Ovary (tissue), 9 donors: ENCODE data around the gene SLBP. TPM values are rescaled to one million over a fixed set of nuclear protein-coding genes. Genes with fewer than 3 reads are reported as not detected.

Source experiments
- DNase-seq, 5 donors: peaks; one replicate each; pipeline ENCODE4 v3.0.0-alpha.2; 2019 to 2020
- H3K27ac ChIP-seq, 2 donors: fragments of 200-600 bp; one replicate each; pipeline versions ENCODE4 v1.5.1 to v1.8.0; 2019 to 2022
- H3K27me3 ChIP-seq: fragments of 200-600 bp; one replicate; pipeline ENCODE4 v1.8.0; 2022
- H3K36me3 ChIP-seq: fragments of 200-600 bp; sonication (generic); one replicate; pipeline ENCODE4 v1.5.1; 2019
- H3K4me1 ChIP-seq: one replicate; pipeline ENCODE4 v1.8.1; 2013; ENCODE audit warnings: mild to moderate bottlenecking, moderate library complexity; ENCODE audit not compliant: insufficient read depth
- H3K4me3 ChIP-seq: fragments of 200-600 bp; sonication (generic); one replicate; pipeline ENCODE4 v1.5.1; 2017
- H3K9me3 ChIP-seq, 2 donors: fragments of 200-600 bp in 1 of 2; sonication (generic) in 1 of 2; one replicate each; pipeline versions ENCODE4 v1.5.1 to v1.8.1; 2013 to 2019; ENCODE audit warnings: mild to moderate bottlenecking in 1 of 2, moderate library complexity in 1 of 2
- EP300 ChIP-seq: sonication (generic); formaldehyde crosslinking; IDR thresholded peaks from one replicate; pipeline ENCODE4 v1.6.1; 2017; ENCODE audit warnings: antibody characterized with exemption
- POLR2A ChIP-seq: fragments of 450-650 bp; IDR thresholded peaks from one replicate; pipeline ENCODE4 v1.6.1; 2017; ENCODE audit warnings: antibody characterized with exemption, mild to moderate bottlenecking, moderate library complexity
- WGBS, 3 donors: extraction: QIAGEN DNeasy Blood & Tissue Kit in 1 of 3; methylation state at CpG; one replicate each; pipeline versions ENCODE4 v1.1.5 to v1.1.7; 2013 to 2017; 5-methylcytosine and 5-hydroxymethylcytosine counted together
- intact Hi-C, 4 donors: fragments of 100-400 bp; cut with DNase I; formaldehyde crosslinking; loops; one replicate each; pipeline versions ENCODE4 v1.11.0 to v1.15.1; 2022 to 2023
- polyA plus RNA-seq, 2 donors: library from polyadenylated mRNA; stranded (reverse); fragments of 200-250 nt in 1 of 2; fragments of 350-450 nt in 1 of 2; fragmentation: Illumina TruSeq in 1 of 2; extraction: RNeasy Lipid Tissue Mini Kit (QIAGEN cat#74804) in 1 of 2; gene quantifications; one replicate each; pipeline ENCODE4 v1.2.3, GENCODE V29; 2013 to 2014
- total RNA-seq, 7 donors: library from RNA; depleted of rRNA in 2 of 7; stranded (reverse); fragments of >200 nt in 2 of 7; fragmentation: NEBNext Ultra II Directional in 3 of 7; extraction: Animal tissue kit (Norgen Biotek cat#: 25700) in 3 of 7; gene quantifications; one replicate each; pipeline versions ENCODE4 v1.1.0 to v1.2.4, GENCODE V29; 2016 to 2023
- TF ChIP-seq, protein P1 (sequence below), 3 donors: fragments of 450-650 bp in 2 of 3; fragments of 200-600 bp in 1 of 3; IDR thresholded peaks; one replicate each; pipeline versions ENCODE4 v1.5.1 to v1.8.0; 2016 to 2022; ENCODE audit warnings: antibody characterized with exemption in 3 of 3, mild to moderate bottlenecking in 1 of 3
- donor health status: DM: no; HTN: no; CAD: no; lungs with moderate emphysema.
- donor health status: DM: no; HTN: no; CAD: no.
- donor health status: Bipolar disorder and iron deficiency.
- donor health status: DM: yes; HTN: yes; CAD: no.
- donor health status: DM: no; HTN: no; CAD: no.
- donor health status: DM: yes; HTN: yes; CAD: no.

The SLBP gene
- total and polyA plus RNA-seq, 9 donors, result 30.9 to 64.8 (median 36.7) TPM

DNA sequence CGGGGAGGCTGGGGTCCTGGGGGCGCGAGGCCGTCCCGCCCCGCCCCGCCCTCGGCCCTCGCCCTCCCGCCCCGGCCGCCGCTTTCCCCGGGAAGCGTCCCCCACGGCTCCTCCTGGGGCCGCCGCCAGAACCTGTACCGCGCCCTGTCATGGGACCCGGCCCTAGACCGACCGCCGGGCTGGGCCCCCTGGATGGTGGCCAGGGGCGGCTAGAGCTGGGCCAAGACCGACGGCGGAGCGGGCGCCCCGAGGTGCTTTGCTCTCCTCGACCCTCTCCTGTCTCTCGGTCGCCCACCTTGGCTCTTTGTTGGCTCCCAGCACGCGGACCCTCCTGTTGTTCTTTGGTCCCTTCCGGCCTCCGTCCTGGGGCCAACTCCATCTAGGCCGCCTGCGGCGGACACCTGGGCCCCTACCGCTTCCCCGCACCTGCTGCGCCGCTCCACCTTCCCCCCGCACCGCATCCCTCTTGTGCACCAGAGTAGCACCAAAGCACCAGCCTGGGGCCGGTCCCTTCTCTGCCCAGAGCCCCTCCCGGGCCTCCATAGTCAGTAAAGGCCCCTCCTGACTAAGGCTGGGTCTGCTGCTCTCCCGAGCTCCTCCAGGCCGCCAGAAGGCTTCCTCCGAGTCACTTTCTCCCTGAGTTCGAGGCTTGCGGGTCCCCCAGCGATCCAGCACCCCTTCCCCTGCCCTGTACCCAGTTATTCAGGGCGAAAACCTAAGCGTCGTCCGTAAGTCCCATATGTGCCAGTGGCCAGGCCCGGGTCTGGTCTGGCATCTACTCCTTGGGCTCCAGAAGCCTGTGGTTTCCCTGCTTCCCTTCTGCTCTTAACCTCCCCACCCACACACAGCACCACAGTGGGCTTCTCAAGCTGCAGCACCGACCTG, 9.8 kb upstream of the SLBP start:
- no peaks in the 10 kb centered on the region for H3K27me3 ChIP-seq
- H3K9me3 ChIP-seq, result no peaks in the 10 kb centered on the region
- H3K36me3 ChIP-seq, result no peaks in the 10 kb centered on the region
- H3K27ac ChIP-seq, result no peak overlapping the region
- TF ChIP-seq EP300 (no peak), POLR2A (no peak)
- TF ChIP-seq, protein P1, sequence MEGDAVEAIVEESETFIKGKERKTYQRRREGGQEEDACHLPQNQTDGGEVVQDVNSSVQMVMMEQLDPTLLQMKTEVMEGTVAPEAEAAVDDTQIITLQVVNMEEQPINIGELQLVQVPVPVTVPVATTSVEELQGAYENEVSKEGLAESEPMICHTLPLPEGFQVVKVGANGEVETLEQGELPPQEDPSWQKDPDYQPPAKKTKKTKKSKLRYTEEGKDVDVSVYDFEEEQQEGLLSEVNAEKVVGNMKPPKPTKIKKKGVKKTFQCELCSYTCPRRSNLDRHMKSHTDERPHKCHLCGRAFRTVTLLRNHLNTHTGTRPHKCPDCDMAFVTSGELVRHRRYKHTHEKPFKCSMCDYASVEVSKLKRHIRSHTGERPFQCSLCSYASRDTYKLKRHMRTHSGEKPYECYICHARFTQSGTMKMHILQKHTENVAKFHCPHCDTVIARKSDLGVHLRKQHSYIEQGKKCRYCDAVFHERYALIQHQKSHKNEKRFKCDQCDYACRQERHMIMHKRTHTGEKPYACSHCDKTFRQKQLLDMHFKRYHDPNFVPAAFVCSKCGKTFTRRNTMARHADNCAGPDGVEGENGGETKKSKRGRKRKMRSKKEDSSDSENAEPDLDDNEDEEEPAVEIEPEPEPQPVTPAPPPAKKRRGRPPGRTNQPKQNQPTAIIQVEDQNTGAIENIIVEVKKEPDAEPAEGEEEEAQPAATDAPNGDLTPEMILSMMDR (IDR thresholded peaks at IDR 0.05), result no peak
- peak overlapping the region; percentile 46 for H3K4me3 ChIP-seq
- intact Hi-C loops, result loop anchor here in 1 of 4 donors (5.0 kb wide), 1 partner anchor 375 kb away; the partner anchor contains the start of gene UVSSA
- DNase-seq, result peak in 3 of 5 donors; percentile 14 to 64 (median 63)
- peaks cover 8% of the 10 kb centered on the region for H3K4me1 ChIP-seq
- 5 to 10% (median 5%) methylated on average over 41 to 61 of the region's 61 CpGs for WGBS, 3 donors

DNA sequence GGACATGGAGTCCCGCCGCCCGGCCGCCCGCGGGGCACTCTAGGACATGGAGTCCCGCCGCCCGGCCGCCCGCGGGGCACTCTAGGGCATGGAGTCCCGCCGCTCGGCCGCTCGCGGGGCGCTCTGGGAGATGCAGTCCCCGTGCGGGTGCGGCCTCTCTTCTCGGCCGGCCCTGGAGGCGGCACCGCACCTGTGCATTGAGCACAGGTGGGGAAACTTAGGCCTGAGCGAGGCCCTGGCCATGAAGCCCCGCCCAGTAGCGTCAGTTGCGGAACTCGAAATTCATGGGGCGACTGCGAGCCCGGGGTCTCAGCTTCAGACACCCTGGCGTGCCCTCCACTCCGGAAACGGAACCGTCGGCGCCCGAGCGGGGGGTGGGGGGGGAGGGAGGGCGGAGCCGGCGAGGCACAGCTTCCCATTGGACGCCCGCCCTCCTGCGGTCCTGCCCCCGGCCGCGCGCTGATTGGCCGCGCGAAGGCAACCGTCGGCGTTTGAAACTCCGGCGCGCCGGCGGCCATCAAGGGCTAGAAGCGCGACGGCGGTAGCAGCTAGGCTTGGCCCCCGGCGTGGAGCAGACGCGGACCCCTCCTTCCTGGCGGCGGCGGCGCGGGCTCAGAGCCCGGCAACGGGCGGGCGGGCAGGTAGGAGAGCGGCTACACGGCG, 9.0 kb upstream of the SLBP start, which contains the start of the genes TACC3 and TMEM129:
Gene TACC3, plus strand, starts transcription at position 519 of the 663 bp plus-strand sequence. CDS start 1,901 bp downstream, outside the sequence.
Gene TMEM129, minus strand, starts transcription at position 321 of the 663 bp plus-strand sequence. CDS start 486 bp downstream, outside the sequence.
- WGBS, 3 donors, result 0 to 2% (median 2%) methylated on average over 21 to 83 of the region's 83 CpGs
- Histone ChIP-seq H3K27me3 (no peaks in the 10 kb centered on the region), H3K27ac (peak within 1 kb of the TSS; percentile 0 to 90), H3K9me3 (no peaks in the 10 kb centered on the region), H3K4me1 (peaks cover 8% of the 10 kb centered on the region), H3K4me3 (peak within 1 kb of the TSS; percentile 46), H3K36me3 (no peaks in the 10 kb centered on the region)
- peak; percentile 91 to 94 (median 92) for DNase-seq
- no peak for TF ChIP-seq EP300
- TF ChIP-seq POLR2A, result peak; percentile 18
- TF ChIP-seq, protein P1 (IDR thresholded peaks at IDR 0.05), result no peak
- intact Hi-C loops, result loop anchor here in 1 of 4 donors (5.0 kb wide), 1 partner anchor 374 kb away; the partner anchor contains the start of gene UVSSA

DNA sequence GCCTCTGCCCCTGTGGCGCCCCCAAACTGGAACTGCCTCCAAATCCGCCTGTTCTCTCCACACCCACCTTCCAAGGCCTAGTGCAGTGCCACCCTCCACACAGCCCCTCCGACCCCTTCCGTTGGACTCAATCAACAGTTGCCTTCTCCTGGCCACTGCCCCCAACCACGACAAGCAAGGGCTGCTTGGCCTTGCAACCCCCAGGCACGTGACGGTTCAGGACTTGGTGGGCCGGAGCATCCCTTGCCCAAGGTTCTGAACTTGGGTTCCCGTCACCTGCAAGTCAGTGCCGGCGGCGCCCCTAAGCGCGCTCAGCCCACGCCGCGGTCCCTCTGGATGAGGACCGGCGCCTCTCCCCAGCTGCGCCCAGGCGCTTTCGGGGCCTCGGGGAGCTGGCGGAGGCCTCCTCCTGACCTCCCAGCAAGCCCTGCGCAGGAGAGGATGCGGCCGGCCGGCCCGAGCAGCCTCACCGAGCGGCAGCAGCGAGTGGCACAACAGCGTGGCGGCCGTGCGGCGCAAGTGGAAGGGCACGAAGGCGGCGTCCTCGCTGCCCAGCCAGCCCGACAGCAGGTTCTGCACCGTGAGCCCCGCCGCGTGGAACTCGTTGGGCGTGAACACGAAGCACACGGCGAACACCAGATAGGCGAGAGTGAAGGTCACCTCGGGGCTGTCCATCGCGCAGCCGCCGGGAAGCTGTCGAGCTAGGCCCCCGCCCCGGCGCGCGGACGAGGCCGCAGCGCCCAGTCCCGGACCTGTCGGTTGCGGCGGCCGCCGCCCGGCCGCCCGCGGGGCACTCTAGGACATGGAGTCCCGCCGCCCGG, 8.3 kb upstream of the SLBP start:
- H3K27ac ChIP-seq, result peak overlapping the region; percentile 0 to 90
- H3K27me3 ChIP-seq, result no peaks in the 10 kb centered on the region
- no peaks in the 10 kb centered on the region for H3K36me3 ChIP-seq
- intact Hi-C loops, result loop anchor here in 1 of 4 donors (5.0 kb wide), 1 partner anchor 373 kb away; the partner anchor contains the start of gene UVSSA
- 1 to 2% (median 1%) methylated on average over 61 to 79 of the region's 79 CpGs for WGBS, 3 donors
- DNase-seq, result peak; percentile 45 to 70 (median 59)
- TF ChIP-seq, protein P1 (IDR thresholded peaks at IDR 0.05), result no peak
- no peak for TF ChIP-seq EP300
- no peak for TF ChIP-seq POLR2A
- no peaks in the 10 kb centered on the region for H3K9me3 ChIP-seq
- peaks cover 8% of the 10 kb centered on the region for H3K4me1 ChIP-seq
- peak overlapping the region; percentile 46 for H3K4me3 ChIP-seq
